ENCODE data around the gene PNCK.

PNCK gene

GRCh38 chrX:153627675-153628111 is 45.9 kb downstream of the PNCK start:
- DNase-seq (ENCODE audit: low read depth in 3 of 3), result no peak

- DNase-seq (ENCODE audit: low read depth in 3 of 3), result no peak
These were observed 46.5 kb downstream of the PNCK start for GRCh38 chrX:153626863-153627674.

- no peak for DNase-seq (ENCODE audit: low read depth in 3 of 3)
These were observed 47.5 kb downstream of the PNCK start for GRCh38 chrX:153626025-153626633.

GRCh38 chrX:153625271-153626024 is 48.2 kb downstream of the PNCK start:
- no peak for DNase-seq (ENCODE audit: low read depth in 3 of 3)

GRCh38 chrX:153624196-153625091 is 49.2 kb downstream of the PNCK start:
- no peak for DNase-seq (ENCODE audit: low read depth in 3 of 3)

GRCh38 chrX:153623310-153624029 is 50.1 kb downstream of the PNCK start:
- DNase-seq (ENCODE audit: low read depth in 3 of 3), result no peak

GRCh38 chrX:153622661-153623309 is 50.8 kb downstream of the PNCK start:
- DNase-seq (ENCODE audit: low read depth in 3 of 3), result no peak

GRCh38 chrX:153621949-153622598 is 51.5 kb downstream of the PNCK start:
- DNase-seq (ENCODE audit: low read depth in 3 of 3), result no peak

GRCh38 chrX:153620576-153620975 is 53.0 kb downstream of the PNCK start:
- no peak for DNase-seq (ENCODE audit: low read depth in 3 of 3)
